ENCODE data around the gene RPS28. TPM values are rescaled to one million over a fixed set of nuclear protein-coding genes. Genes with fewer than 3 reads are reported as not detected.
"Not testable (repeated sequence)": the region's sequence is repeated elsewhere in the genome, so short reads cannot be mapped to it uniquely, and the experiment has no call there.

RPS28 gene
- total RNA-seq (1,000 to 10,000 TPM; 3,333 to 3,342 TPM), total RNA-seq (156 to 539 (median 271) reads per million in 172 experiments)
- polyA plus RNA-seq (2013, experiment 1 of 2), result 1,788 TPM
- 1,931 TPM for polyA plus RNA-seq (2013, experiment 2 of 2)

GRCh38 chr19:8321067-8321985, at the start of gene RPS28, which contains the start of gene NDUFA7:
RPS28 (plus strand) TSS chr19:8321496; CDS start chr19:8321531, 35 bp downstream.
NDUFA7 (minus strand) TSS chr19:8321375; CDS start chr19:8321358, 17 bp downstream.
- Histone ChIP-seq H3K4me1 (ENCODE audit: insufficient read depth, low read length) (peaks cover 33% of the 10 kb centered on the region), H3K27me3 (ENCODE audit: control insufficient read depth in 1 of 2, insufficient read depth in 2 of 2, low read length in 2 of 2) (no peaks in the 10 kb centered on the region), H3K9me3 (ENCODE audit: control insufficient read depth in 1 of 2, insufficient read depth in 1 of 2, low read length in 2 of 2) (no peaks in the 10 kb centered on the region), H3K4me3 (ENCODE audit: low read length) (peak within 1 kb of the TSS; percentile 100), H3K27ac (ENCODE audit: low read depth in 1 of 2, low read length in 2 of 2) (peak within 1 kb of the TSS; percentile 85 to 96), H3K36me3 (ENCODE audit: insufficient read depth, low read length) (peaks cover 19% of the 10 kb centered on the region)
- intact Hi-C loops (cut with DNase I, micrococcal nuclease), result loop anchor here (1.0 to 10.0 kb wide), 4 partner anchors 13 to 397 kb away; partner anchors contain the start of genes RAB11B (in 2 of the 2), CD320 (in 1 of the 2), CTXN1 (in 1 of the 2) and ELAVL1 (in 1 of the 2)
- CTCF ChIA-PET, result interaction anchor here (0.6 to 1.4 kb wide), 3 partner anchors 378 to 393 kb away, joined by 3 to 6 read pairs (median 3); partner anchors contain the start of gene TIMM44
- peak within 1 kb of the TSS; percentile 97 for H3K27ac Mint-ChIP-seq
- H3K36me3 Mint-ChIP-seq (ENCODE audit: low read depth), result peaks cover 47% of the 10 kb centered on the region
- DNase-seq (peak; percentile 95 to 99 (median 98)), ATAC-seq (ENCODE audit: poor library complexity) (peak; percentile 94)
- peak within 1 kb of the TSS; percentile 96 for H3K4me3 Mint-ChIP-seq
- no peaks in the 10 kb centered on the region for H3K27me3 Mint-ChIP-seq
- H3K9me3 Mint-ChIP-seq, result no peaks in the 10 kb centered on the region
- POLR2A ChIA-PET, result interaction anchor here (0.7 to 1.9 kb wide), 13 partner anchors 9 to 691 kb away, joined by 3 to 8 read pairs (median 4); partner anchors contain the start of genes HNRNPM, KANK3, PET100 and RAB11B
- peak; percentile 16 for TF ChIP-seq CTCF (IDR thresholded peaks at IDR 0.05)
- H3K4me1 Mint-ChIP-seq (ENCODE audit: low read depth), result peaks cover 41% of the 10 kb centered on the region

DNA sequence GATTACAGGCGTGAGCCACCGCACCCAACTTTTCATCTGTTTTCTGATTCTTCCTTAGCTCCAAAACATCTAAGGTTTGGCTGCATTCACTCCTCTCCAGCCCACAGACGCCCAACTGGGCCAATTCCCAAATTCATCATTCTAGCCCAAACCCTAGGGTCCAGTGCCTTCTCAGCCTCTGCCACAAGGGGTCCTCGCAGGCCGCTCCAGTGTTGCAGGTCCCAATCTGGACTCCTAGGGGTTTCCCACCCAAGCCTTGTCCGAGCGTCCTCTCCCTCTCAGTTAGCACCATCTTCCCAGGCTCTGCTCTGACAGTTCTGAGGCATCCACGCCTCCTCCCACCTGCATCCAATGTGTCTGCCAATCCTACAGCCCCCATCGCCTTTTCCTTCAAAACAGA, 44.8 kb upstream of the RPS28 start:
- intact Hi-C loops (cut with DNase I, micrococcal nuclease), result not testable (repeated sequence)

DNA sequence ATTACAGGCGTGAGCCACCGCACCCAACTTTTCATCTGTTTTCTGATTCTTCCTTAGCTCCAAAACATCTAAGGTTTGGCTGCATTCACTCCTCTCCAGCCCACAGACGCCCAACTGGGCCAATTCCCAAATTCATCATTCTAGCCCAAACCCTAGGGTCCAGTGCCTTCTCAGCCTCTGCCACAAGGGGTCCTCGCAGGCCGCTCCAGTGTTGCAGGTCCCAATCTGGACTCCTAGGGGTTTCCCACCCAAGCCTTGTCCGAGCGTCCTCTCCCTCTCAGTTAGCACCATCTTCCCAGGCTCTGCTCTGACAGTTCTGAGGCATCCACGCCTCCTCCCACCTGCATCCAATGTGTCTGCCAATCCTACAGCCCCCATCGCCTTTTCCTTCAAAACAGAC, 30.0 kb upstream of the RPS28 start:
- H3K9me3 Mint-ChIP-seq; DNase-seq; H3K27ac Mint-ChIP-seq; H3K36me3 ChIP-seq (ENCODE audit: insufficient read depth, low read length); H3K27ac ChIP-seq (ENCODE audit: low read depth in 1 of 2, low read length in 2 of 2); POLR2A ChIA-PET; H3K4me3 ChIP-seq (ENCODE audit: low read length); intact Hi-C loops (cut with DNase I, micrococcal nuclease); CTCF ChIA-PET; H3K27me3 Mint-ChIP-seq; H3K4me3 Mint-ChIP-seq; H3K4me1 ChIP-seq (ENCODE audit: insufficient read depth, low read length); H3K27me3 ChIP-seq (ENCODE audit: control insufficient read depth in 1 of 2, insufficient read depth in 2 of 2, low read length in 2 of 2); H3K36me3 Mint-ChIP-seq (ENCODE audit: low read depth); H3K4me1 Mint-ChIP-seq (ENCODE audit: low read depth); H3K9me3 ChIP-seq (ENCODE audit: control insufficient read depth in 1 of 2, insufficient read depth in 1 of 2, low read length in 2 of 2): not testable (repeated sequence)
- peak; percentile 51 for ATAC-seq (ENCODE audit: poor library complexity)

More for the DNA sequence above, 44.8 kb upstream of the RPS28 start:
- H3K27me3 ChIP-seq (ENCODE audit: control insufficient read depth in 1 of 2, insufficient read depth in 2 of 2, low read length in 2 of 2); H3K27me3 Mint-ChIP-seq; CTCF ChIA-PET; H3K9me3 Mint-ChIP-seq; ATAC-seq (ENCODE audit: poor library complexity); H3K4me1 Mint-ChIP-seq (ENCODE audit: low read depth); H3K9me3 ChIP-seq (ENCODE audit: control insufficient read depth in 1 of 2, insufficient read depth in 1 of 2, low read length in 2 of 2); POLR2A ChIA-PET; H3K27ac Mint-ChIP-seq; H3K36me3 ChIP-seq (ENCODE audit: insufficient read depth, low read length); DNase-seq; H3K36me3 Mint-ChIP-seq (ENCODE audit: low read depth); H3K4me1 ChIP-seq (ENCODE audit: insufficient read depth, low read length); H3K27ac ChIP-seq (ENCODE audit: low read depth in 1 of 2, low read length in 2 of 2); H3K4me3 ChIP-seq (ENCODE audit: low read length); H3K4me3 Mint-ChIP-seq: not testable (repeated sequence)

DNA sequence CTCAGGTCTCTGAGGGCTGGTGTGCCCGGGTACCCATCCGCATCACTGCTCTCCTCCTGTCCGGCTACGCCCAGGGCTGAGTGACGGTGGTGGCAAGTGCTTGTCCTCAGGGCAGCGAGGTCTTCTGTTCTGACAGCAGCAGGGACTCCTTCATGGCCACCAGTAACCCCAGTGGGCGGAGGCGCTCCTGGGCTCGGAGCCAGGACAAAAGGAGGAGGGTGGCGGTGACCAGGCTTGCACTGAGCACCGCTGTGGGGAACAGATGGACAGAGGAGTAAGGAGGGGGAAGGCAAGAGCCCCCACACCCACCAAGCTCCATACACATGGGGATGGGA, 19.0 kb upstream of the RPS28 start:
- H3K4me1 Mint-ChIP-seq (ENCODE audit: low read depth), result peaks cover 16% of the 10 kb centered on the region

More for the DNA sequence above, 19.0 kb upstream of the RPS28 start:
- Histone ChIP-seq H3K4me1 (ENCODE audit: insufficient read depth, low read length) (peaks cover 21% of the 10 kb centered on the region), H3K36me3 (ENCODE audit: insufficient read depth, low read length) (peaks cover 12% of the 10 kb centered on the region), H3K27ac (ENCODE audit: low read depth in 1 of 2, low read length in 2 of 2) (no peak overlapping the region), H3K4me3 (ENCODE audit: low read length) (no peak overlapping the region), H3K9me3 (ENCODE audit: control insufficient read depth in 1 of 2, insufficient read depth in 1 of 2, low read length in 2 of 2) (no peaks in the 10 kb centered on the region), H3K27me3 (ENCODE audit: control insufficient read depth in 1 of 2, insufficient read depth in 2 of 2, low read length in 2 of 2) (no peaks in the 10 kb centered on the region)
- intact Hi-C loops (cut with DNase I, micrococcal nuclease), result no loop called here
- no peaks in the 10 kb centered on the region for H3K27me3 Mint-ChIP-seq
- H3K27ac Mint-ChIP-seq, result no peak overlapping the region
- no peak for TF ChIP-seq CTCF (IDR thresholded peaks at IDR 0.05)
- no peak overlapping the region for H3K4me3 Mint-ChIP-seq
- CTCF ChIA-PET, result no interaction called here
- no peaks in the 10 kb centered on the region for H3K9me3 Mint-ChIP-seq
- POLR2A ChIA-PET, result no interaction called here
- no peak for DNase-seq
- no peak for ATAC-seq (ENCODE audit: poor library complexity)
- peaks cover 5% of the 10 kb centered on the region for H3K36me3 Mint-ChIP-seq (ENCODE audit: low read depth)
